GM19035 (cell line): ENCODE results near the gene LEMD2.

Source experiments
- ATAC-seq: cut with Tn5 transposase; IDR thresholded peaks from one replicate; pipeline ENCODE4 v1.9.1; 2021; ENCODE audit not compliant: unreplicated experiment

LEMD2 gene

GRCh38 chr6:33759887-33760629 is 28.9 kb downstream of the LEMD2 start:
- no peak for ATAC-seq

DNA sequence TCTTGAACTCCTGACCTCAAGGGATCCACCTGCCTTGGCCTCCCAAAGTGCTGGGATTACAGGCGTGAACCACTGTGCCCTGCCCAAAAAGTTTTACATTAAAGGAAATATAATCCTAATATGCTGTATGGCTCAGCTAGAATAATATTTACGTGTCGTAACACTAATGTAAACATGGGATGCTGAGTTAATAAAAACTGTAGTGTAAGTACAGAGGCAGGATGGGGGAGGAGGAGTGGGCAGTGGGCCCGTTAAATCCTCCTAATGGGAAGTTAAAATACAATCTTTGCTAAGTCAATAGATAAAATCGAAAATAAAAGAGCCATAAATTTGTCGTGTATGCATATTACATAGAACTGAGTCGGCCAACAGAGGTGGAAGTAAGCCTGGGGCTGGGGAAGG is 30.1 kb downstream of the LEMD2 start:
- no peak for ATAC-seq

- ATAC-seq: no peak
Observed at GRCh38 chr6:33757906-33758305, 31.0 kb downstream of the LEMD2 start.

DNA sequence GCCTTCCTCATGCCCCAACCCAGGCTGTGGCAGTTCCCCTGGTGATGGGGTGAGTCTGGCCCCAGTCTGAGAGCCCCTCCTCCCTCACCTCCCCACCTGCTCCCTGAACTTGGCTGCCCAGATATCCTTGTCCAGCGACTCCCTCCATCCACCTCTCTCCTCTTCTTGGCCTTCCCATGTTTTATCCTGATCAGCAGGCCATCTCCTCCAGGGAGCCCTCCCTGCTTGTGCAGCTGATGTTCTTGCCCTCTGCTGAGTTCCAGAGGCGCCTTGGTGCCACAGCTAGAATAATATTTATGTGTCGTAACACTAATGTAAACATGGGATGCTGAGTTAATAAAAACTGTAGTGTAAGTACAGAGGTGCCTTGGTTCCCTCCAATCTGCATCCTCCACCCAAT is 31.8 kb downstream of the LEMD2 start:
- ATAC-seq: no peak

GRCh38 chr6:33756211-33756954 is 32.5 kb downstream of the LEMD2 start:
- no peak for ATAC-seq

GRCh38 chr6:33755070-33755869 is 33.7 kb downstream of the LEMD2 start:
- ATAC-seq: no peak

- ATAC-seq: no peak
Observed at GRCh38 chr6:33754222-33754621, 34.7 kb downstream of the LEMD2 start.

- no peak for ATAC-seq
Observed at GRCh38 chr6:33752646-33753015, 36.3 kb downstream of the LEMD2 start.

DNA sequence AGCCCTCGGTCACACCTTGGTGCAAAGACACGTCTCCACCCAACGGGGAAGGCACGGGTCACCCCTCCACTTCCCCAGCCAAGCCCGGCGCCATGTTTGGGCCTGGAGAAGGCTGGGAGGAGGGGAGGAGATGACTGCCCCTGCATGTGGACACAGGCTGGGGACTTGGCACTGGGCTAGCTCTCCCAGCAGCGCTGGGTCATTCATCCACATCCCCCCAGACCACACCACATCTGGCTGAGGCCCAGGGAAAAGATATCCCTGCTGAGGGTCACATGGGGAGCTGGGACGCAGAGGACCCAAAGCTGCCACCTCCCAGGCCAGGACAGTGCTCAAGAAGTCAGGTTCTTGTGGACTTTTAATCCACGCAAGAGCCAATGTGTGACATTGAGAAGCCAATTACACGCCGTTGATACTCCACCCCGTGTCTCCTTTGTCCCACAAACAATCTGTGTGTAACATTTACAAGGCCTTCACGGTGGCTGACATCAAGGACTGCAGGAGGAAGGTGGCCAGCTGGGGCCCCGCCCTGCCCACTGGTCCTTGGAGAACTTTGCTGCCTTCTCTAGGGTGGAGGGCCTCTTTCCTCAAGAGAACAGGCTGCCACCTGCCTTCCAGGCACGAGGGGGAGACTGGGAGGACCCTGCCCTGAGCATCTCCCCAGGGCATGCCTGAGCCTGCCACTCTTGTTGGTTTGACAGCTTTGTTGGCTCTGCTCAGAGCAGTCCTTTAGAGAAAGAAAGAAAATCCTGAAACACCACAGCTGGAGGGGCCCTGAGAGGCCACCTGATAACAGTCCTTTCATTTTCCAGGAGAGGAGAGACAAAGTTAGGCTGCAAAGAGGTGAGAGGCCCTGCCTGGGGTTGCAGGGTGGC is 36.9 kb downstream of the LEMD2 start:
- no peak for ATAC-seq

GRCh38 chr6:33750244-33750991 is 38.5 kb downstream of the LEMD2 start:
- ATAC-seq: no peak

DNA sequence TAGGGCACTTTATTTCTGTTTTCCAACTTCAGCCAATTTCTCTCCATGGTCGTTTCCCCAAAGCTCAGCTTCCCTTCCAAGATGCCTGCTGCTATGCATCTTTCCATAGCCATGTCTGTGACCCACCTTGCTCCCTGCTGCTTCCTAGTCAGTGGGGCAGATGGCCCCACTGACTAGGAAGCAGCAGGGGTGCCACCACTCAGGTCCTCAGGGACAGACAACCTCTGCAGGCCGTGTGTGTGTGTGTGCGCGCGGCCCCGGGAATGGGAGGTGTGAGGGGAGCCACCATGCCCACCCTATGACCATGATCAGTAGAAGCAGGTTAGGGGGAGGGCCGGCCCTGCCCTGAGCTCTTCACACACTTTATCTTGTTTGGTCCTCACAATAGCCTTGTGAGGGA is 39.5 kb downstream of the LEMD2 start:
- ATAC-seq: no peak

DNA sequence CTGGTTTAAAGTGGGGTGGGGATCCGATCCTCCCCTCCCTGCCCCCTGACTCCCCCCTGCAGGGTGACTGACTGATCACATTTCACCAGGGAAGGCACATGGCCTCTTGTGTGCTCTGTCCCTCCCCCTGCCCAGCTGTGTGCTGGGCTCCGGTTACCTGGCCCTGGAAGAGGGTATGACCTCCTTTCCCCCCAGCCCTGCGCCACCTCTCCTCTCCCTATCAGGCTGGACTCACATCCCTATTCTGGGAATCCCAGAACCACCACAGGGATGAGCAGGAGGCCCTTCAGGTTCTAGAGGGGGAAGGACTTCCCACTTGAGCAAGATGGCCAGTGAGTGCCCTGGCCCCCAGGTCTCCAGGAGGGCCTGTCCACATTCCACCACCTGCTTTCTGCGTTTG is 40.1 kb downstream of the LEMD2 start:
- ATAC-seq: no peak

- ATAC-seq: no peak
Observed at GRCh38 chr6:33747823-33748222, 41.1 kb downstream of the LEMD2 start.

DNA sequence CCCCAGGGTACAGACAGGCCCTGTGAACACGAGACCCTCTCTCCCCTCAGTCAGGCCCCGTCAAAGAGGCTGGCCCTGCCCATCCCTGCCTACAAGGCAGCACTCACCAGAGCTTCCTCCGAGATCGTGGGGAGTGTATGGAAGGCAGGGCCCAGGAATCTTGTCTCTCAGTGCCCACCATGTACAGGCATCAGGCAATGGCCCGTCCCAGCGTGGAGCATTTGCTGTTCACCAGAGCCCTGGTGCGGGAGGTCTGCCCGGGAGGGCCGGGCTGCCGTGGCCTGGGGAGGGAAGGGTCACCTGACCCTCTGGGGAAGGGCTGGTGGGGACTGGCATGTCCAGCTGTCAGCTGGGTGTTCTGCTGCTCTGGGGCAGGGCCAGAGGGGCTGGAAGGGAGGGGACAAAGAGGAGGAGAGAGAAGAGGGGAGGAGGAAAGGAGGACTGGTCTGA is 42.3 kb downstream of the LEMD2 start, which contains the start of gene IP6K3:
TSS of gene IP6K3 (minus strand) at position 255 of the 450 bp plus-strand sequence. CDS start 11,429 bp downstream, outside the sequence.
- ATAC-seq: no peak

GRCh38 chr6:33746036-33746600 is 42.8 kb downstream of the LEMD2 start:
- no peak for ATAC-seq

GRCh38 chr6:33745548-33745947 is 43.4 kb downstream of the LEMD2 start:
- no peak for ATAC-seq

- ATAC-seq: no peak
Observed at GRCh38 chr6:33744895-33745546, 43.9 kb downstream of the LEMD2 start.

DNA sequence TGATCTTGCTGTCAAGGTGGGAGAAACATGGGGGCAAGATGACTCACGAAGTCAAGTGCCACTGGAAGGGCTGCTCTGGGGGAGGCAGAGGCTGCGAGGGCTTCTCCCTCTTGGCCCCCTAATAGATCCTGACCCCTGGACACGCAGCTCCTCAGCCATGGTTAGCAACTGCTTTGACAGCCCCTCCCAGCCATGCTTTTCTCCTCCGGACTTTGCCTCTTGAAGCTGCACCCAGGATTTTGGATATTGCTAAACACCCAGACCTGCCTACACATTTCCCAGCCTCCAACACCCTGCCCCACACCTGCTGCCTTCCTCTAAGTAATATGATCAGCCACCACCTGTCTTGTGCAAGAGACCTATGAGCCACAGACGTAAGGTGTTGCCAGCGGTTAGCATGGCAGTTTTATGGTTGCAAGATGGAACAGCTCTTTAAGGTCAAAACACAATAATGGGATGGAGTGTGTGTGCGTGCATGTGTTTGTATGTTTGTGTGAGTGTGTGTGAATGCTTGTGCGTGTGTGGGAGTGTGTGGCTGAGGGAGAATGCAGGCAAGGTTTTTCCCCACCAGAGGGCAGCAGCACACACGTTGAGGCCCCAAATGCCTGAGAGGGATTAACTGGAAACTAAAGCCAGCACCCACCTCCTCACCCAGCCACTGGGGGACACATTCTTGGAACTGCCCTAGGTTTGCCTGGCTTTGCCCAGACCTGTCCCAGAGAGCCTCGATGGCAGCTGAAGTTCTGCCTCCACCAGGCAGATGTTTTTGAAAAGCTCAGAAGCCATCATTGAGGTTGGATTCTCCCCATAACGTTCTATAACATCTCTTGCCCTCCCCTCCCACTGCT is 44.7 kb downstream of the LEMD2 start:
- ATAC-seq: no peak
